AG04449 (cell line): Measurements from ENCODE around the gene DBNL.

ENCODE experiments used
- CTCF ChIA-PET: fragments of 350-600 bp; formaldehyde crosslinking; extraction: SDS; loops from one replicate; lab custom pipeline; 2021; ENCODE audit warnings: antibody characterized with exemption; lab: Yijun Ruan, JAX
- POLR2A ChIA-PET: fragments of 400-600, 350-600 bp; formaldehyde crosslinking; extraction: SDS; loops from one replicate; lab custom pipeline; 2020; ENCODE audit warnings: antibody characterized with exemption, inconsistent platforms; lab: Yijun Ruan, JAX
- DNase-seq: peaks from one replicate; pipeline ENCODE4 v3.0.0-alpha.2; 2010; ENCODE audit warnings: low read depth, low spot score
- H3K4me3 ChIP-seq: 2 replicates; pipeline ENCODE4 v1.5.1; 2011; ENCODE audit warnings: low read depth, mild to moderate bottlenecking, control low read depth, low read length
- TF ChIP-seq, protein P1 (sequence below): IDR thresholded peaks from one replicate; pipeline ENCODE4 v1.5.1; 2011; ENCODE audit warnings: mild to moderate bottlenecking, moderate library complexity, low read length, control low read depth, inconsistent platforms; ENCODE audit not compliant: insufficient read depth; ENCODE audit errors: missing control alignments

DBNL gene

DNA sequence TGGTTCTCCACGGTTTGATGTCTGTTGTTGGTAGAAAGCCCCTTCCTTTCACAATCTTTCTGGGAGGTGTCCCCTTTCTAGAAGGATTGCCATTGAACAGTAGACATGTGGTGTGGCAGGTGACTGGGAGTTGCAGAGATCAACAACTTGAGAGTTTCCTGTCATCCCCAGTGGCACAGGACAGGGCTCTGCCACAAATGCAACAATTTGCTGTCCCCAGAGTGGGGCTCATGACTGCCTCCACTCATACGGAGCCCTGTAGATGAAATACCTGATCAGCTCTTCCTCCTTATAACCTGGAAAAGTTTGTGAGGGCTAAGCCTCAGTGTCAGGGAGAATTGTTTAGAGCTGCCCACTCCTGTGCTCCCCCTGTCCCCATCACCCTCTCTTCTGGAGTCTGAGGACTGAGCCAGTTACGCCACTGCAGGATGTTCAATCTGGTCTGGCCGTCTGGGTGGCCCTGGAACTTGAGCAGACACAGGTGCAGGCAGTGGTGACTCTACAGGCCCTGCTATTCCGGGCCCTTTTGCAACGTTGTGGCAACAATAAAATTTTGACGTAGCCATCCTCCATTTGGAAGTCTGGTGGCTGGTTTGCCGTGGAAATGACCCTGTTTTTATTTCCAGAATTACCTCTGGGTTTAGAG is 6.5 kb downstream of the DBNL start:
- TF ChIP-seq, protein P1, sequence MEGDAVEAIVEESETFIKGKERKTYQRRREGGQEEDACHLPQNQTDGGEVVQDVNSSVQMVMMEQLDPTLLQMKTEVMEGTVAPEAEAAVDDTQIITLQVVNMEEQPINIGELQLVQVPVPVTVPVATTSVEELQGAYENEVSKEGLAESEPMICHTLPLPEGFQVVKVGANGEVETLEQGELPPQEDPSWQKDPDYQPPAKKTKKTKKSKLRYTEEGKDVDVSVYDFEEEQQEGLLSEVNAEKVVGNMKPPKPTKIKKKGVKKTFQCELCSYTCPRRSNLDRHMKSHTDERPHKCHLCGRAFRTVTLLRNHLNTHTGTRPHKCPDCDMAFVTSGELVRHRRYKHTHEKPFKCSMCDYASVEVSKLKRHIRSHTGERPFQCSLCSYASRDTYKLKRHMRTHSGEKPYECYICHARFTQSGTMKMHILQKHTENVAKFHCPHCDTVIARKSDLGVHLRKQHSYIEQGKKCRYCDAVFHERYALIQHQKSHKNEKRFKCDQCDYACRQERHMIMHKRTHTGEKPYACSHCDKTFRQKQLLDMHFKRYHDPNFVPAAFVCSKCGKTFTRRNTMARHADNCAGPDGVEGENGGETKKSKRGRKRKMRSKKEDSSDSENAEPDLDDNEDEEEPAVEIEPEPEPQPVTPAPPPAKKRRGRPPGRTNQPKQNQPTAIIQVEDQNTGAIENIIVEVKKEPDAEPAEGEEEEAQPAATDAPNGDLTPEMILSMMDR: no peak
- no peak for DNase-seq
- CTCF ChIA-PET: interaction anchor here (1.4 kb wide), 2 partner anchors 12 to 15 kb away, joined by 3 read pairs; no protein-coding TSS in a partner anchor
- POLR2A ChIA-PET: no interaction called here
- no peak overlapping the region for H3K4me3 ChIP-seq

DNA sequence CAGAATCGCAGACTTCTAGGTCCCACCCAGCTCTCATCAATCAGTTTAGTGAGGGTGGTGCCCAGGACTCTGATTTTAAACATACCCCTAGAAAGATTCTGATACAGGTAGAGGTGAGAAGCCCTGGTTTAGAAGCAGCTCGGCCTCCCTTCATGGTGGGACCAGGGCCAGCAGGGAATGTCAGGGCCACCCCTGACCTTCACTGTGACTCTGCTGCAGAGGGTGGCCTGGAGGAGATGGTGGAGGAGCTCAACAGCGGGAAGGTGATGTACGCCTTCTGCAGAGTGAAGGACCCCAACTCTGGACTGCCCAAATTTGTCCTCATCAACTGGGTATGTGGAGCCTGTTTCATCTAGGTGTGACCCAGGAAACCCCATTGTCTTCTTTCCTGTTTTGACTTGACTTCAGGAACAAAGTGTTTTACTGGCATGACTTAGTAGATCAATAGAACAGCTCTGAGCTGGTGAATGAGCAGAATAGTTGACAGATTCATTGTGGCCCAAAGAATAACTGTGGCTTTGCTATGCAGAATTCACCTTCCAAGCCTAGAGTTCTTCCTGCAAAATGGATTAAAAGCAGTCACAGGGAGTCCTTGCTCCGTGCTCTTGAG is 7.2 kb downstream of the DBNL start:
- no peak for DNase-seq
- POLR2A ChIA-PET: no interaction called here
- H3K4me3 ChIP-seq: no peak overlapping the region
- TF ChIP-seq, protein P1: no peak
- CTCF ChIA-PET: interaction anchor here (0.8 to 1.4 kb wide), 2 partner anchors 12 to 32 kb away, joined by 3 read pairs; no protein-coding TSS in a partner anchor

DNA sequence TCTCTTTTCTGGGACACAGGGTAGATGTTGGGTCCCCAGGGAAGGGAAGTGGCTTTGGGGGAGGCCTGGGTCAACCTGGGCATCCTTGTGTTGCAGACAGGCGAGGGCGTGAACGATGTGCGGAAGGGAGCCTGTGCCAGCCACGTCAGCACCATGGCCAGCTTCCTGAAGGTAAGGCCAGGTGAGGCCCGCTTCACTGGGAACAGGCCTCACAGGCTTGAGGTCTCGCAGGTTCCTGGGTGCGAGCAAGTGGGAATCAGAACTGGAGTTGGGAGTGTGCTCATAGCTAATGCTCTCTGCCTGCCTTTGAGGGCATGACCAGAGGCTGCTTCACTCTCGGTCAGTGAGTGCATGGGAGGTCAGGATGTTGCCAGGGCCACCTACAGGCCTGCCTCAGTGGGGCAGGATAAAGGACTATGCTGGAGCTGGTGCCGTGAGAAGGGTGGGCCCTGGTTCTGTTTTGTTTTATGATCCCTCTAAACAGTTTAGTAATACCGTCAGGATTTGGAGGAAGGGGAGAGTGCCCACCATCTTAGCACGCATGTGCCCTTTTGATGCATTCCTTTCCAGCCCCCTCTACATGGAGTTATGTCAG is 8.4 kb downstream of the DBNL start:
- H3K4me3 ChIP-seq: no peak overlapping the region
- ChIA-PET CTCF (no interaction called here), POLR2A (no interaction called here)
- TF ChIP-seq, protein P1: no peak
- no peak for DNase-seq

DNA sequence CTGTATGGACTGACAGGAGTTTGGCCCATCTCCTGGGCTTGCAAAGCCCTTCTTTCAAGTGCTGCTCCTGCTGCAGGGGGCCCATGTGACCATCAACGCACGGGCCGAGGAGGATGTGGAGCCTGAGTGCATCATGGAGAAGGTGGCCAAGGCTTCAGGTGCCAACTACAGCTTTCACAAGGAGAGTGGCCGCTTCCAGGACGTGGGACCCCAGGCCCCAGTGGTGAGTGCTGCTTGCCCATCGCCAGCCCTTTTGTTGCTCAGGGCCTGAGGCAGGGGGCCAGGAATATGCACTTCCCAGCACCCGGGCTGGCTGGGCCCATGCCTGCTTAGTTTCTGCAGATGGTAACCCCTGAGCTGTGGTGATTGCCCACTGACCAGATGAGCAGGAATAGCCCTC is 12.2 kb downstream of the DBNL start:
- ChIA-PET POLR2A (interaction anchor here (1.1 kb wide), 1 partner anchor 9 kb away, joined by 4 read pairs; the partner anchor contains the start of gene PGAM2), CTCF (no interaction called here)
- TF ChIP-seq, protein P1: no peak
- no peak overlapping the region for H3K4me3 ChIP-seq
- DNase-seq: no peak

DNA sequence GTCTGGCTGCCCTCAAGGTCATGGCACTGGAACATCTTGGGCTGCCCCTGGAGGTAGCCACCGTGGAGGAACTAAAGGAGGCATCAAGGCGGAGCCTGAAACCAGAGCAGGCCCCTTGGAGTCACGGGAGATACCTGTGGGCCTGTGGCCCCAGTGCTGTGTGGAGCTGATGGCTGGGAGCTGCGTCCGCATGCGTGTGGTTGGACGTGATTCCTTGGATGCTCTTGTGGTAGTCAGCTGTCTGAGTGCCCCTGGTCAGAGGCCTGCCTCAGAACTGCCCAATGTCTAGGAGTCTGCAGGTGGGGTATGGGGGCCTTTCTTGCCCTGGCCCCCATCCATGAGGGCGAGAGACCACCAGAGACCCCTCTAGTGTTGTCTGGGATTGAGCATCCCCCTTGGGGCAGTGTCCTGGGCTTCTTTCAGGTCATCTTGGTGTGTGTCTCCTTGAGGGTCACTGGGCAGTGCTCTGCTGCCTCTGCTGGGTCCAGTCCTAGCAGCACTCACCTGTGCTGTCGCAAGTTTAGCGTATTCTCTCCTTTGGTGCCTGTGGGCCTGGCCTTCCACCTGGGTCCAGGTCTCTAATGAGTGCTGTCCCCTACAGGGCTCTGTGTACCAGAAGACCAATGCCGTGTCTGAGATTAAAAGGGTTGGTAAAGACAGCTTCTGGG is 12.8 kb downstream of the DBNL start:
- POLR2A ChIA-PET: interaction anchor here (1.1 kb wide), 1 partner anchor 9 kb away, joined by 4 read pairs; the partner anchor contains the start of gene PGAM2
- CTCF ChIA-PET: no interaction called here

More for the DNA sequence above, 12.8 kb downstream of the DBNL start:
- no peak overlapping the region for H3K4me3 ChIP-seq
- TF ChIP-seq, protein P1: no peak
- no peak for DNase-seq
